GM18861 (cell line): ENCODE measurements around the gene WDFY2.

Source experiments
- ATAC-seq: cut with Tn5 transposase; IDR thresholded peaks from one replicate; pipeline ENCODE4 v1.9.1; 2021; ENCODE audit not compliant: unreplicated experiment

WDFY2 gene

DNA sequence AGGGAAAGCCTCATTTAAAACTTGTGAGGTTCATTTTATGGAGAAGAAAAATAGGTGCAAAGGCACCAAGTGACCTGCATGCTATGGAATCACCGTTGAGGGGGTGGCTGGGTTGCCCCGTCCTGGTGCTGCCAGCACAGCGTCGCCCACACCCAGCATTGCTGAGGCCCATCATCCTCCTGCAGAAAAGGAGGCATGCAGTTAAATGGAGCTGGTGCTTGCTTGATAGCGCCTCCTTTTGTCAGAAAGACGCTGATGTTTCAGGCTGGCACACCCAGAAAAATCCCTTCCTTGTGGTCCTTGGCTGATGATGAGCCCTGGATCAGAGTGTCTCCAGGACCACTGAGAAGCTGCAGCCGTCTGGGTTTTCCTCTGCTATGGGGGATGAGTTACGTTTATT lies 182.8 kb downstream of the WDFY2 start:
- no peak for ATAC-seq

DNA sequence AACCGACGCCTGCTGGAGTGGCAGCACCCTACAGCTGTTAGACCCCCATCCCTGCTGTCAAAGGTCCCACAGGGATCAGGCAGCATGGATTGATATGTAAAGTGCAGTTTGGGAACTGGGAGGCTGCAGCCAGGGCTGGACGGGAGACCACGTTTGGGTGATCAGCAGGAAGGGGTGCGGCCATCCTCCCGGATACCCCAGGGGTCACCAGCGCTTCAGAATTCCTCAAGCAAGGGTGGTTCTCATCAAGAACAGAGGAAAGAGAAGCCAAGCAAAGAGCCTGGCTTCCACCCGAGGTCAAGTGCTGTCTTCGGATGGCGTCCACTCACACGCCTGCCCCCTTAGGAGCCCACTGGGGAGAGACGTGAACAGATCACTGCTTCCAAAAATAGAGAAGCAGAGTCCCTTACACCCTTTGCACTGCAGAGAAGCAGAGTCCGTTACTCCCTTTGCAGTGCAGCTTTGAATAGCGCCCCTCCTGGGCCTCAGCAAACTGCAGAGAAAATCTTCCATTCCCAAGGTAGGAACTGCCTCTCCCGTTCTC lies 184.2 kb downstream of the WDFY2 start:
- no peak for ATAC-seq

- ATAC-seq = no peak
These were observed 184.7 kb downstream of the WDFY2 start for GRCh38 chr13:51768976-51769375.

DNA sequence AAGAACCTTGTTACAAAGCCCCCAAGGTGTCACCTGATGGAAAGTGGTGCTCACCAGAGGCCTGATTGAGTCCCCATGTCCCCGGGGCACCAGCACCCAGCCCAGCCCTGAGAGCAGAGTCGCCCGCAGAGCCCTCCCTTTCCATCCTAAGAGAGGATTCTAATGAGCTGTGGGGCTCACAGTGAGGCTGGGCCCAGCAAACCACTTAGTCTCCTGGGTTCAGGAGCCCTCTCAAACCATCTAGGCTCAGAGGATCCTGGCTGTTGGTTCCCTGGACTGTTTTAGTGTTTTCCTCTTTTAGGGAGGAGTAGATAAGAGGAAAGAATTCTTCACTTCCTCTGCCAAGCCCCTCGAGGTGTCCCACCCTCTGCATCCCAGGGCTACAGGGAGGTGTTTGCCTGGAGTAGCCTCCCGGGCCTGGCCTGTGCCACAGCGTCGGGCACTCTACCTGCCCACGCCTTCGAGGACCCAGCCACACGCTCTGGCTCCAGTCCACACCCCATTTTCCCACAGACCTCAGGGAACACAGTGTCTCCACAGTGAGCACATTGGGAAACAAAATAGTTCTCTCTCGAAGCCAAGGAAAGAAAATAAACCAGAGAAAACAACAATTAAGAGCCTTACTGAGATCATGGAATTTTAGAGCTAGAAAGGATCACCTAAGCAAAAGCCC lies 185.3 kb downstream of the WDFY2 start:
- ATAC-seq = no peak

GRCh38 chr13:51770160-51770559 lies 185.9 kb downstream of the WDFY2 start:
- ATAC-seq = no peak

GRCh38 chr13:51770681-51771417 lies 186.6 kb downstream of the WDFY2 start:
- no peak for ATAC-seq

GRCh38 chr13:51771418-51772104 lies 187.3 kb downstream of the WDFY2 start:
- ATAC-seq = no peak

DNA sequence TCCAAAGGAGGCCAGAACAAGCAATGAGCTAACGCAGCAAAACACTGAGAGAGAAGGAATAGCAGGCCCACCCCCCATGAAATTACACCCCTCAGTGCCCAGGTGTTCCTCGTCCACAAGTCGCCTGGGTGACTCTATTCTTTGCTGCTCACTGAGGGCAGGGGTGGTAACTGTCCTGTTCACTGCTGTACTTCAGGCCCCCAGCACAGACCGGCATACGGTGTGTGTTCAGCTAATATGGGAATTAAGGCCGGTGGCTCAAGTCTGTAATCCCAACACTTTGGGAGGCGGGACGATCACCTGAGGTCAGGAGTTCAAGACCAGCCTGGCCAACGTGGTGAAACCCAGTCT lies 187.8 kb downstream of the WDFY2 start:
- no peak for ATAC-seq

DNA sequence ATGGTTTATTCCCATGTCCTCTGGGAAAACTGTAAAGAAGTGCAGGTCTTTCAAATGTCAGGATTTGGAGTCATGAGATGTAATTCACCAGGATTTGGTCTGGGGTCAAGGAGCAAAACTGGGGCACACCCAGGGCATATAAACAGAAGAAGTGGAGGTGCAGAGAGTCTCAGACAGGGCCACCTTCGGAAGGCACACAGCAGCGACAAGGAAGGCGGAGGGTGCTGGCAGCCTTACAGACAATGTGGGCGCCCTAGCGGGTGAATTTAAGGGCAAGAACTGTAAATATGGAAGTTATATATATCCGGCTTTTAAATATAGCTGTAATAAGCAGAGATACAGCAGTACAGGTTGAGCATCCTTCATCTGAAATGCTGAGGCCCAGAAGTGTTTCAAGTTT lies 188.5 kb downstream of the WDFY2 start:
- ATAC-seq = no peak

GRCh38 chr13:51773515-51773914 lies 189.3 kb downstream of the WDFY2 start:
- no peak for ATAC-seq

DNA sequence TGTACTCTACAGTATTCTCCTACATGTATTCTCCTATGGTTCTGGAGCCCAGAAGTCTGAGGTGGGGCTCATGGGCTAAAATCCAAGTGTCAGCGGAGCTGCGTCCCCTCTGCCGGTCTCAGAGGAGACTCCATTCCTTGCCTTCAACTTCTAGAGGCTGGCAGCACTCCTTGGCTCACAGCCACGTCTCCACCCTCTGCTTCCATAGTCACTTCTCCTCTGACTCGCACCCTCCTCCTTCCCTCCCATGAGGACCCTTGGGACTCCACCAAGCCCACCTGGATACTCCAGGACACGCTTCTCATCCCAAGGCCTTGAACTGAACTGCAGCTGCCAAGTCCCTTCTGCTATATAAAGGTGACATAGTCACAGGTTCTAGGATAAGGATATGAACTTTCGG lies 191.9 kb downstream of the WDFY2 start:
- ATAC-seq = no peak

DNA sequence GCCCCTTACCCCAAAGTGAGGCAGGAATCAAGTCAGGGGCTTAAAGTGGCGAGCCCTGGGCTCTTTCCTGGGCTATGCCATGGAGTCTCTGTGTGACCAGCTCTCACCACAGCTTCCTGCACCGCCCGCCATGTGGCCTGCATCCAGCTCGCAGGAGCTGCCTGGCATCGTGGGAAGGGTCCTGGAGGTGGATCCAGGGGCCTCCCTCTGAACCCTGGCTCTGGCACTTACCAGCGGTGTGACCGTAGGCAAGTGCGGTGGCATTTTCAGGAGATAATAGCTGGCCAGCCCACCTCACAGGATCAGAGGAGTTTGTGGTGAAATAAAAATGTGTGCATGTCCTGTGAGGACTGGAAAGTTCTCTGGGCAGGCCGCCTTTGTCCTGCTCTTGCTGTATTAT lies 193.7 kb downstream of the WDFY2 start:
- ATAC-seq = no peak

DNA sequence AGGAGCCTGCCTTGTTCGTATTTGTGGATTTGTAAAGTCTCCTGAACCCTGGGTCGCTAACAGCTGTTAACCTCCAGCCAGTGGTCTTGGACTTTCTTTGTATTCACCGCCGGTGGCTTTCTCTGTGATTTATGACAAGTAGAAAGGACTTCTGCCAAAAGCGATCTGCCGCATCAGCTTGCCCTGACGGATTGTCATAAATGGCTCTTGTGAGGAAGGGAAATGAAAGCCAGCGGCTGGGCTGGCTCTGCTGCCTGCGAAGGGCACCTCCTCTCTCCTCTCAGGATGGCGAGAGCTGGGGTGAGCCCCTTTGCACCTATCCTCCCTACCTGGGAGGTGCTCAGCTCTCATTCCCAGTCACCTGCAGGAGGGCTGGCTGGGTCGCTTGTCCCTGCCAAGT lies 194.1 kb downstream of the WDFY2 start:
- ATAC-seq = no peak

DNA sequence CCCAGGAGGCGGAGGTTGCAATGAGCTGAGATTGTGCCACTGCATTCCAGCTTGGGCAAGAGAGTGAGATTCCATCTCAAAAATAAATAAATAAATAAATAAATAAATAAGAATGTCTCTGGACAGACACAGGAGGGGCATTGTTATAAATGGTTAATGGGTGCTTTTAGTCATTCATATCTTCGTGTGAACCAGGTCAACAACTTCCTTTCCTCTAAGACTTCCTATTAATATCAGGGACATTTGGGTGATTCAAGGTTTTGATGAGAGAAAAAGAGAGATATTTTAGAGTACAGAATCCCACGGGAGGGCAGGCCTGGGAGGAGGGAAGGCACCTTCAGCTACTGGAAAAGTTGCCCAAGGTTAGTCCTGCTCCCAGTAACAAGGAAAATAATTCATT lies 195.8 kb downstream of the WDFY2 start:
- no peak for ATAC-seq

DNA sequence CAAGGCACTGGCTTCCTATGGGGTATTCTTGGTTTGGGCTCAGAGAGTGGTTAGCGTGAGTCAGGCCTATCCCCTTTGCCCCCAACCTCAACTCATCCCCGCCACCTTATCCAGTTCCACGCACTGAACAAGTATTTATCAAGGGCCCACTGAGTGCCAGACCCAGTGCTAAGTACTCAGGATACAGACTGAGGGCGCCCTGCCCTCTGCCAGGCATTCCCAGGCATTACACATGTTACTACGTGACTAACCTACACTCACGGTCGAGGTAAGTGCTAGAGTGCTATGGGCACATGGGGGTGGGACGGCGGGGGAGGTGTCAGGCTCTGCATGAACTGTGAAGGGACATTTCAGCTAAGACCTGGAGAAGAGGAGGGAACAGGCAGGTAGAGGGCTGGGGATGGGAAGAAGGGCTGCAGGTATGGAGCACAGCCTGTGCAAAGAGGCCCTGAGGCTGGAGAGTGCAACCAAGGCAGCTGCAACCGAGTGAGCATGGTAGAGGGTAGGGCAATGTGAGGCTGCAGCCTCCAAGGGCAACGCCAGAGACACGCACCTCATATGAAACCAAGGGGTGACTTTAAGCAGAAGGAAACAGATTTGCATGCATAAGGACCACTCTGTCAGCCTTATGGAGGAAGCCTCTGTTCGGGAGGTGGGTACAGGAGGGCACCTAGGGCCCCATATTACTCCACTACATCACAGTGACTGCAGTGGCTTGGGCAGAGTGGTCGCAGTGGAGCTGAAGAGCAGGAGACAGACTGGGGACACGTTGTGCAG lies 197.2 kb downstream of the WDFY2 start:
- ATAC-seq = no peak

GRCh38 chr13:51782026-51782710 lies 197.9 kb downstream of the WDFY2 start:
- no peak for ATAC-seq

- no peak for ATAC-seq
These were observed 199.3 kb downstream of the WDFY2 start for GRCh38 chr13:51783428-51784094.

GRCh38 chr13:51784097-51784496 lies 199.8 kb downstream of the WDFY2 start:
- no peak for ATAC-seq

DNA sequence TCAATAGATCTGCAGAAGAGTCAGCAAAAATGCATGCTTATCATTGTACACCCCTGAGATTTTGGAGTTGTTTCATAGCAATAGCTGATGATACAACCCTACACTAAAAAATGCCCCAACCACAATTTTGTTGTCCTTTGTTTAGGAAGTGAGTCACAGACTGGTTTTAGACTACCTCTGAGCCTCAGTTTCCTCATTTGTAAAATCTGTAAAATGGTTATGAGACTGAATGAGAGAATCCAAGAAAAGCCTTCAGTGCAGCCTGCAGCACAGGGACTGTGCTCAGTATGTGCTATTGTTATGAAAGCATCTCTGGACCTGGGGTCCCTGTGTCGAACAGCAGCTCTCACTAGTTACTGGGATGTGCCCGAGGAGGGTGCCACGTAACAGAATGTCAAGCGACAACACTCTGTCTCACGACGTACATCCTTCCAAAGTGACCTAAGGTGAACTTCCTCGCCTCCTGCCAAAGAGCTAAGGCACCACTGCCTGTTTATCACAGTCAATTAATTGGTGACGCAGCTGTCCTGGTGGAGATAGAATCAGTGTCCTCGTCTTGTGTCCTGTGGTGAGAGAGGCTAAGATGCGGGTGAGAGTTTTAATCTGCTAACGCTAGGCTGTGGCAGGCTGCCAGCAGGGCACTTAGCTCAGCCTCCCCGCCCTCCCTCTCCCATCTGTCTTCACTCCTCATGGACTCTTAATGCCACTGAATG lies 201.6 kb downstream of the WDFY2 start:
- ATAC-seq = no peak
